Liver (tissue), 9 donors: Measurements from ENCODE around the gene RCAN2. TPM values are rescaled to one million over a fixed set of nuclear protein-coding genes. Genes with fewer than 3 reads are reported as not detected.

Experiments
- DNase-seq: peaks from one replicate; pipeline ENCODE4 v3.0.0-alpha.2; 2017; ENCODE audit warnings: low spot score
- H3K27ac ChIP-seq, 2 donors: one replicate each; pipeline ENCODE4 v1.7.0; 2013; ENCODE audit warnings: inconsistent platforms in 2 of 2, low read length in 2 of 2, control low read depth in 1 of 2, low read depth in 1 of 2, mild to moderate bottlenecking in 1 of 2
- H3K27me3 ChIP-seq, 4 donors: one replicate each; pipeline versions ENCODE4 v1.6.1 to v1.7.0; 2013; ENCODE audit warnings: low read length in 3 of 4, inconsistent platforms in 1 of 4, mild to moderate bottlenecking in 1 of 4, moderate library complexity in 1 of 4; ENCODE audit not compliant: control insufficient read depth in 4 of 4, insufficient read depth in 4 of 4
- H3K36me3 ChIP-seq, 4 donors: one replicate each; pipeline versions ENCODE4 v1.6.1 to v1.7.0; 2013; ENCODE audit warnings: low read length in 3 of 4, mild to moderate bottlenecking in 3 of 4, low read depth in 1 of 4, moderate library complexity in 1 of 4; ENCODE audit not compliant: control insufficient read depth in 4 of 4, insufficient read depth in 3 of 4
- H3K4me1 ChIP-seq, 4 donors: one replicate each; pipeline versions ENCODE4 v1.6.1 to v1.7.0; 2013; ENCODE audit warnings: low read length in 3 of 4, mild to moderate bottlenecking in 3 of 4, moderate library complexity in 1 of 4; ENCODE audit not compliant: control insufficient read depth in 4 of 4, insufficient read depth in 4 of 4
- H3K4me3 ChIP-seq, 3 donors: one replicate each; pipeline versions ENCODE4 v1.6.1 to v1.7.0; 2013; ENCODE audit warnings: low read length in 3 of 3, control low read depth in 1 of 3, low read depth in 1 of 3, mild to moderate bottlenecking in 1 of 3
- H3K9ac ChIP-seq, 2 donors: one replicate each; pipeline ENCODE4 v1.7.0; 2013; ENCODE audit warnings: low read length in 2 of 2, mild to moderate bottlenecking in 2 of 2, moderate library complexity in 2 of 2, control low read depth in 1 of 2, low read depth in 1 of 2
- H3K9me3 ChIP-seq, 4 donors: one replicate each; pipeline versions ENCODE4 v1.6.1 to v1.7.0; 2013; ENCODE audit warnings: low read length in 3 of 4; ENCODE audit not compliant: control insufficient read depth in 4 of 4
- EGR1 ChIP-seq, 2 donors: IDR thresholded peaks; 2 replicates each; pipeline ENCODE4 v1.6.1; 2016 to 2018; ENCODE audit warnings: antibody characterized with exemption in 2 of 2, low read depth in 2 of 2
- FOXA1 ChIP-seq: IDR thresholded peaks from 2 replicates; pipeline ENCODE4 v1.6.1; 2016; ENCODE audit warnings: antibody characterized with exemption
- GABPA ChIP-seq, 2 donors: IDR thresholded peaks in 1 of 2; conservative IDR thresholded peaks in 1 of 2; 2 replicates each; pipeline ENCODE4 v1.6.1; 2016; ENCODE audit warnings: antibody characterized with exemption in 2 of 2, mild to moderate bottlenecking in 1 of 2, moderate library complexity in 1 of 2
- HNF4A ChIP-seq, 2 donors: conservative IDR thresholded peaks; 2 replicates each; pipeline ENCODE4 v1.6.1; 2016; ENCODE audit warnings: antibody characterized with exemption in 2 of 2, mild to moderate bottlenecking in 2 of 2
- HNF4G ChIP-seq: IDR thresholded peaks from 2 replicates; pipeline ENCODE4 v1.6.1; 2016; ENCODE audit warnings: antibody characterized with exemption
- NR2F2 ChIP-seq: IDR thresholded peaks from 2 replicates; pipeline ENCODE4 v1.6.1; 2016; ENCODE audit warnings: antibody characterized with exemption
- RAD21 ChIP-seq, 2 donors: IDR thresholded peaks; 2 replicates each; pipeline ENCODE4 v1.6.1; 2016; ENCODE audit warnings: antibody characterized with exemption in 2 of 2, mild to moderate bottlenecking in 2 of 2
- RXRA ChIP-seq, 2 donors: IDR thresholded peaks; 2 replicates each; pipeline ENCODE4 v1.6.1; 2017 to 2018; ENCODE audit warnings: antibody characterized with exemption in 2 of 2, mild to moderate bottlenecking in 1 of 2
- SP1 ChIP-seq: IDR thresholded peaks from 2 replicates; pipeline ENCODE4 v1.6.1; 2018; ENCODE audit warnings: antibody characterized with exemption, mild to moderate bottlenecking
- TAF1 ChIP-seq: conservative IDR thresholded peaks from 2 replicates; pipeline ENCODE4 v1.6.1; 2016; ENCODE audit warnings: antibody characterized with exemption, mild to moderate bottlenecking
- YY1 ChIP-seq: IDR thresholded peaks from 2 replicates; pipeline ENCODE4 v1.6.1; 2016; ENCODE audit warnings: antibody characterized with exemption, mild to moderate bottlenecking
- WGBS: extraction: QIAGEN DNeasy Blood & Tissue Kit; methylation state at CpG from one replicate; pipeline ENCODE4 v1.1.7; 2013; 5-methylcytosine and 5-hydroxymethylcytosine counted together
- polyA plus RNA-seq, 2 donors: library from polyadenylated mRNA; stranded (reverse) in 1 of 2; unstranded in 1 of 2; fragments of 200-250 nt in 1 of 2; fragments of >200 nt in 1 of 2; fragmentation: Nextera tagmentation in 1 of 2; extraction: Ambion mirVana in 1 of 2; gene quantifications; one replicate each; pipeline versions ENCODE4 v1.2.1 to v1.2.3, GENCODE V29; 2013 to 2015
- total RNA-seq, 2 donors: library from RNA; depleted of rRNA; stranded (reverse); fragments of >200 nt; gene quantifications; one replicate each; pipeline ENCODE4 v1.2.3, GENCODE V29; 2014
- TF ChIP-seq, protein P1 (sequence below): IDR thresholded peaks from 2 replicates; pipeline ENCODE4 v1.6.1; 2016; ENCODE audit warnings: antibody characterized with exemption
- TF ChIP-seq, protein P2 (sequence below): IDR thresholded peaks from 2 replicates; pipeline ENCODE4 v1.6.1; 2016; ENCODE audit warnings: antibody characterized with exemption
- TF ChIP-seq, protein P3 (sequence below): fragments of 150-350 bp; IDR thresholded peaks from 2 replicates; pipeline ENCODE4 v1.5.1; 2017; ENCODE audit warnings: improper control_type of control experiment, low read depth, low read length; ENCODE audit not compliant: missing input control
- TF ChIP-seq, protein P4 (sequence below): IDR thresholded peaks from 2 replicates; pipeline ENCODE4 v1.6.1; 2016; ENCODE audit warnings: antibody characterized with exemption
- TF ChIP-seq, protein P5 (sequence below): IDR thresholded peaks from 2 replicates; pipeline ENCODE4 v1.6.1; 2016; ENCODE audit warnings: antibody characterized with exemption, mild to moderate bottlenecking
- donor health status: healthy.
- donor health status: healthy.
- donor health status: healthy.
- donor health status: healthy.
- donor health status: healthy.

The RCAN2 gene
- total and polyA plus RNA-seq, 4 donors = 0.19 to 8.2 (median 2.4) TPM

DNA sequence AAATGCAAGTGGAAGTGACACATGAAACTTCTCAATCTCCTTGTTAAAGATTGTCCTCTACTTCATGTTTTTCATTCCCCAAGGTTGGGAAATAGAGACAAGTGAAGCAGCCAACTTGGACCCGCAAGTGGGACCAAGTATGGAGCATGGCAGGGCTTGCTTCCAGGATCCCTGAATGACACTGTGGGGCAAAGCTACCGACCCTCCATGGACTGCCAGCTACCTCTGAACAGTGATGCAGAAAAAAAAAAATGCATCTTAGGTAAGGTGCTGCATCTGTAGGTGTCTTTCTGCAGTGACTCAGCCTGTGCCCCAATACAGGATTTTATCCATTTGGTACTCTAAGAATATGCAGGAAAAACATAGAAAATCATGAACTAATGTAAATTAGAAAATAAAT, 201.4 kb downstream of the RCAN2 start:
- H3K36me3 ChIP-seq = no peaks in the 10 kb centered on the region
- no peaks in the 10 kb centered on the region for H3K4me1 ChIP-seq
- H3K27me3 ChIP-seq = no peaks in the 10 kb centered on the region
- no peaks in the 10 kb centered on the region for H3K9me3 ChIP-seq
- 84% methylated on average over 2 of the region's 2 CpGs for WGBS
- no peak overlapping the region for H3K27ac ChIP-seq
- no peak for DNase-seq
- TF ChIP-seq, protein P1, sequence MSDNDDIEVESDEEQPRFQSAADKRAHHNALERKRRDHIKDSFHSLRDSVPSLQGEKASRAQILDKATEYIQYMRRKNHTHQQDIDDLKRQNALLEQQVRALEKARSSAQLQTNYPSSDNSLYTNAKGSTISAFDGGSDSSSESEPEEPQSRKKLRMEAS = no peak
- TF ChIP-seq FOXA1 = no peak
- TF ChIP-seq HNF4G = no peak
- H3K4me3 ChIP-seq = no peak overlapping the region
- no peak overlapping the region for H3K9ac ChIP-seq

DNA sequence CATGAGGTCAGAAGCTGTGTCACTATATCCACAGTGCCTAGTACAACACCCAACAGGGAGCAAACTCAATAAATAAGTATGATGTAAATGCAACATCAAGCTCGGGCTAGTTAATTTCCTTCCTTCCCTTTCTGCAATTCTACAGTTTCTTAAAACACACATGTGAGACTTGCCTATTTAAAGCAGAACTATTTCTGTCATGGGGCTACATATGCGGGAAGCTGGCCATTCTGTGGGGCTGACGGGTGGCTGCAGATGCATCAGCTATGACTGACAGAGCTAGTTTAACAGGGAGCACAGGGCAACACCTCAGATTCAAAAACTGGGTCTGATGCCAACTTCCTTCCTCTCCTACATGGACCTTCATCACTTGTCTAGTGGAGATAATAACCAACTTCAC, 202.4 kb downstream of the RCAN2 start:
- Histone ChIP-seq H3K9ac (no peak overlapping the region), H3K36me3 (no peaks in the 10 kb centered on the region), H3K27ac (no peak overlapping the region), H3K27me3 (no peaks in the 10 kb centered on the region), H3K4me3 (no peak overlapping the region), H3K9me3 (no peaks in the 10 kb centered on the region), H3K4me1 (no peaks in the 10 kb centered on the region)
- DNase-seq = no peak
- 82% methylated on average over 3 of the region's 3 CpGs for WGBS
- no peak for TF ChIP-seq YY1
- TF ChIP-seq EGR1 (IDR thresholded peaks at IDR 0.05; ENCODE audit: low read depth in 2 of 2) = no peak
- no peak for TF ChIP-seq TAF1
- no peak for TF ChIP-seq RAD21 (IDR thresholded peaks at IDR 0.05)
- TF ChIP-seq, protein P2, sequence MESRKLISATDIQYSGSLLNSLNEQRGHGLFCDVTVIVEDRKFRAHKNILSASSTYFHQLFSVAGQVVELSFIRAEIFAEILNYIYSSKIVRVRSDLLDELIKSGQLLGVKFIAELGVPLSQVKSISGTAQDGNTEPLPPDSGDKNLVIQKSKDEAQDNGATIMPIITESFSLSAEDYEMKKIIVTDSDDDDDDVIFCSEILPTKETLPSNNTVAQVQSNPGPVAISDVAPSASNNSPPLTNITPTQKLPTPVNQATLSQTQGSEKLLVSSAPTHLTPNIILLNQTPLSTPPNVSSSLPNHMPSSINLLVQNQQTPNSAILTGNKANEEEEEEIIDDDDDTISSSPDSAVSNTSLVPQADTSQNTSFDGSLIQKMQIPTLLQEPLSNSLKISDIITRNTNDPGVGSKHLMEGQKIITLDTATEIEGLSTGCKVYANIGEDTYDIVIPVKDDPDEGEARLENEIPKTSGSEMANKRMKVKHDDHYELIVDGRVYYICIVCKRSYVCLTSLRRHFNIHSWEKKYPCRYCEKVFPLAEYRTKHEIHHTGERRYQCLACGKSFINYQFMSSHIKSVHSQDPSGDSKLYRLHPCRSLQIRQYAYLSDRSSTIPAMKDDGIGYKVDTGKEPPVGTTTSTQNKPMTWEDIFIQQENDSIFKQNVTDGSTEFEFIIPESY = no peak
- TF ChIP-seq SP1 = no peak
- no peak for TF ChIP-seq GABPA (IDR thresholded peaks at IDR 0.05 in 1 of 2, conservative IDR thresholded peaks at IDR 0.05 in 1 of 2)
- no peak for TF ChIP-seq NR2F2
- TF ChIP-seq, protein P1 = no peak
- TF ChIP-seq, protein P3, sequence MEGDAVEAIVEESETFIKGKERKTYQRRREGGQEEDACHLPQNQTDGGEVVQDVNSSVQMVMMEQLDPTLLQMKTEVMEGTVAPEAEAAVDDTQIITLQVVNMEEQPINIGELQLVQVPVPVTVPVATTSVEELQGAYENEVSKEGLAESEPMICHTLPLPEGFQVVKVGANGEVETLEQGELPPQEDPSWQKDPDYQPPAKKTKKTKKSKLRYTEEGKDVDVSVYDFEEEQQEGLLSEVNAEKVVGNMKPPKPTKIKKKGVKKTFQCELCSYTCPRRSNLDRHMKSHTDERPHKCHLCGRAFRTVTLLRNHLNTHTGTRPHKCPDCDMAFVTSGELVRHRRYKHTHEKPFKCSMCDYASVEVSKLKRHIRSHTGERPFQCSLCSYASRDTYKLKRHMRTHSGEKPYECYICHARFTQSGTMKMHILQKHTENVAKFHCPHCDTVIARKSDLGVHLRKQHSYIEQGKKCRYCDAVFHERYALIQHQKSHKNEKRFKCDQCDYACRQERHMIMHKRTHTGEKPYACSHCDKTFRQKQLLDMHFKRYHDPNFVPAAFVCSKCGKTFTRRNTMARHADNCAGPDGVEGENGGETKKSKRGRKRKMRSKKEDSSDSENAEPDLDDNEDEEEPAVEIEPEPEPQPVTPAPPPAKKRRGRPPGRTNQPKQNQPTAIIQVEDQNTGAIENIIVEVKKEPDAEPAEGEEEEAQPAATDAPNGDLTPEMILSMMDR = no peak
- TF ChIP-seq, protein P4, sequence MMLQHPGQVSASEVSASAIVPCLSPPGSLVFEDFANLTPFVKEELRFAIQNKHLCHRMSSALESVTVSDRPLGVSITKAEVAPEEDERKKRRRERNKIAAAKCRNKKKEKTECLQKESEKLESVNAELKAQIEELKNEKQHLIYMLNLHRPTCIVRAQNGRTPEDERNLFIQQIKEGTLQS = no peak
- TF ChIP-seq FOXA1 = no peak
- no peak for TF ChIP-seq HNF4G
- TF ChIP-seq HNF4A (conservative IDR thresholded peaks at IDR 0.05) = no peak

DNA sequence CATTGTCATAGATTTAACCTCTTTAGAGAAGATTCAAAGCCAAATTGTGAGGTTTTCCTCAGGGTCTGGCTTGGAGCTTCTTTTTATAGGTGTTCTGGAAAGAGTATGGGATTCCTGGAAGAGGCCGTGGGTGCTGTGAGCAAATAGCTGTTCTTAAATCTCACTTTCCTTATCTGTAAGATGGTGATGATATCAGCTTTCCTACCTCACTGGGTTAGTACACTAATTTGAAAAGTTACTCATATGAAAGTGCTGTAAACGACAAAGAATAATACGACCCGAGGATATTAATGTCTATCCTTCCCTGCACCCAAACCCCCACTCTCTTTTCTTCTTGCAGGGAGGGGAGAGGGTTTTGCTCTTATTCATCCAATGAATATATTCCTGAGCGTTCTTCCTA, 203.6 kb downstream of the RCAN2 start:
- Histone ChIP-seq H3K27me3 (no peaks in the 10 kb centered on the region), H3K4me3 (no peak overlapping the region), H3K4me1 (no peaks in the 10 kb centered on the region), H3K9ac (no peak overlapping the region), H3K36me3 (no peaks in the 10 kb centered on the region), H3K9me3 (no peaks in the 10 kb centered on the region), H3K27ac (no peak overlapping the region)
- TF ChIP-seq YY1 (no peak), SP1 (no peak), HNF4G (no peak), GABPA (IDR thresholded peaks at IDR 0.05 in 1 of 2, conservative IDR thresholded peaks at IDR 0.05 in 1 of 2) (no peak), FOXA1 (no peak), RXRA (IDR thresholded peaks at IDR 0.05) (no peak), NR2F2 (no peak), RAD21 (IDR thresholded peaks at IDR 0.05) (no peak), HNF4A (conservative IDR thresholded peaks at IDR 0.05) (no peak)
- TF ChIP-seq, protein P5, sequence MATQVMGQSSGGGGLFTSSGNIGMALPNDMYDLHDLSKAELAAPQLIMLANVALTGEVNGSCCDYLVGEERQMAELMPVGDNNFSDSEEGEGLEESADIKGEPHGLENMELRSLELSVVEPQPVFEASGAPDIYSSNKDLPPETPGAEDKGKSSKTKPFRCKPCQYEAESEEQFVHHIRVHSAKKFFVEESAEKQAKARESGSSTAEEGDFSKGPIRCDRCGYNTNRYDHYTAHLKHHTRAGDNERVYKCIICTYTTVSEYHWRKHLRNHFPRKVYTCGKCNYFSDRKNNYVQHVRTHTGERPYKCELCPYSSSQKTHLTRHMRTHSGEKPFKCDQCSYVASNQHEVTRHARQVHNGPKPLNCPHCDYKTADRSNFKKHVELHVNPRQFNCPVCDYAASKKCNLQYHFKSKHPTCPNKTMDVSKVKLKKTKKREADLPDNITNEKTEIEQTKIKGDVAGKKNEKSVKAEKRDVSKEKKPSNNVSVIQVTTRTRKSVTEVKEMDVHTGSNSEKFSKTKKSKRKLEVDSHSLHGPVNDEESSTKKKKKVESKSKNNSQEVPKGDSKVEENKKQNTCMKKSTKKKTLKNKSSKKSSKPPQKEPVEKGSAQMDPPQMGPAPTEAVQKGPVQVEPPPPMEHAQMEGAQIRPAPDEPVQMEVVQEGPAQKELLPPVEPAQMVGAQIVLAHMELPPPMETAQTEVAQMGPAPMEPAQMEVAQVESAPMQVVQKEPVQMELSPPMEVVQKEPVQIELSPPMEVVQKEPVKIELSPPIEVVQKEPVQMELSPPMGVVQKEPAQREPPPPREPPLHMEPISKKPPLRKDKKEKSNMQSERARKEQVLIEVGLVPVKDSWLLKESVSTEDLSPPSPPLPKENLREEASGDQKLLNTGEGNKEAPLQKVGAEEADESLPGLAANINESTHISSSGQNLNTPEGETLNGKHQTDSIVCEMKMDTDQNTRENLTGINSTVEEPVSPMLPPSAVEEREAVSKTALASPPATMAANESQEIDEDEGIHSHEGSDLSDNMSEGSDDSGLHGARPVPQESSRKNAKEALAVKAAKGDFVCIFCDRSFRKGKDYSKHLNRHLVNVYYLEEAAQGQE = no peak
- TF ChIP-seq, protein P4 = no peak
- TF ChIP-seq, protein P3 = no peak
- WGBS = 93% methylated on average over 5 of the region's 5 CpGs
- no peak for DNase-seq
